Ramos (cell line): Measurements from ENCODE around the gene ADRA2B.
"Not testable (repeated sequence)": the region's sequence is repeated elsewhere in the genome, so short reads cannot be mapped to it uniquely, and the experiment has no call there.

Source experiments
- in situ Hi-C: fragments of 300-500 bp; cut with MboI; formaldehyde crosslinking; loops from one replicate; pipeline ENCODE4 v1.14.3; 2022; ENCODE audit warnings: low sequenced_read_pairs; ENCODE audit not compliant: unreplicated experiment

ADRA2B gene

GRCh38 chr2:96095116-96095636 lies 21.2 kb downstream of the ADRA2B start:
- in situ Hi-C loops: no loop called here

GRCh38 chr2:96093528-96093927 lies 22.8 kb downstream of the ADRA2B start:
- in situ Hi-C loops: no loop called here

GRCh38 chr2:96092951-96093350 lies 23.4 kb downstream of the ADRA2B start:
- in situ Hi-C loops: no loop called here

GRCh38 chr2:96092573-96092877 lies 23.8 kb downstream of the ADRA2B start:
- in situ Hi-C loops: no loop called here

GRCh38 chr2:96091711-96092572 lies 24.4 kb downstream of the ADRA2B start:
- in situ Hi-C loops: no loop called here

- in situ Hi-C loops: no loop called here
Measured at GRCh38 chr2:96091141-96091710, 25.1 kb downstream of the ADRA2B start.

- in situ Hi-C loops: no loop called here
Measured at GRCh38 chr2:96090196-96090926, 26.0 kb downstream of the ADRA2B start.

GRCh38 chr2:96089356-96090195 lies 26.8 kb downstream of the ADRA2B start:
- in situ Hi-C loops: no loop called here

- in situ Hi-C loops: no loop called here
Measured at GRCh38 chr2:96088340-96089335, 27.7 kb downstream of the ADRA2B start.

GRCh38 chr2:96087130-96087529 lies 29.2 kb downstream of the ADRA2B start:
- in situ Hi-C loops: no loop called here

GRCh38 chr2:96085541-96086355 lies 30.6 kb downstream of the ADRA2B start:
- in situ Hi-C loops: no loop called here

- in situ Hi-C loops: not testable (repeated sequence)
Measured at GRCh38 chr2:96084858-96085518, 31.4 kb downstream of the ADRA2B start.

GRCh38 chr2:96083989-96084857 lies 32.1 kb downstream of the ADRA2B start:
- in situ Hi-C loops: no loop called here

GRCh38 chr2:96083064-96083939 lies 33.1 kb downstream of the ADRA2B start:
- in situ Hi-C loops: no loop called here

GRCh38 chr2:96082211-96083063 lies 33.9 kb downstream of the ADRA2B start:
- in situ Hi-C loops: no loop called here
